Activated CD8-positive, alpha-beta memory T cell treated with anti-CD3 and anti-CD28 coated beads for 48 hours (primary cell): Measurements from ENCODE around the gene SH3PXD2A.
"Not testable (repeated sequence)": the region's sequence is repeated elsewhere in the genome, so short reads cannot be mapped to it uniquely, and the experiment has no call there.

Experiments used
- DNase-seq, 3 experiments: peaks; one replicate each; pipeline ENCODE4 v3.0.0-alpha.2; 2020; ENCODE audit warnings: low read depth in 2 of 3, low spot score in 2 of 3

Gene SH3PXD2A

DNA sequence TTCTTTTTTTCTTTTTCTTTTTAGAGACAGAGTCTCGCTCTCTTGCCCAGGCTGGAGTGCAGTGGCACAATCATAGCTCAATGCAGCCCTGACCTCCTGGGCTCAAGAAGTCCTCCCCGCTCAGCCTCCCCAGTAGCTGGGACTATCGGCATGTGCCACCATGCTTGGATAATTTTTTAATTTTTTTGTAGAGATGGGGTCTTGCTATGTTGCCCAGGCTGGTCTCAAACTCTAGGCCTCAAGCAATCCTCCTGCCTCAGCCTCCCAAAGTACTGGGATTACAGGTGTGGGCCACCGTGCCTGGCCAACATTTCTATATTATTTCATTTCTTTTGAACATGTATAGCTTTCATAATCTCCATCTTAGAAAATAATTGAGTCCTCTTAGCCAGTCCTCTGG, 42.1 kb downstream of the SH3PXD2A start:
- not testable (repeated sequence) for DNase-seq

DNA sequence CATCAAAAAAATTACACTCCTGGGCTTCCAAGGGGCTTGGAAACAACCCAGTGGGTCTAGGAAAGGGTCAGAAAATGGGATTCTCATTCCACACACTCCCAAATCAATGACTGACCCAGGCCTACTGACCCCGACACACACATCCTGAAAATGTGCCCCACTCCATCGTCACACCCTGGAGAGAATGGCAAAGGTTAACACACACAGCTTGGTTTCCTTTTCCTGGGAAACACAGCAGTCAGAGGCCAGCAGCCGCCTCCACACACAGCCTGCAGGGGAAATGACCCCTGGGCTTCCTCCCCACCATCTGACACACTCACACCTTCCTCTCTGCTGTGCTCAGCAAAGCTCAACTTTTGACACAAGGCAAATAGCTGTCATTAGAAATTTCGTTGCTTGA, 42.9 kb downstream of the SH3PXD2A start:
- DNase-seq, result no peak

DNA sequence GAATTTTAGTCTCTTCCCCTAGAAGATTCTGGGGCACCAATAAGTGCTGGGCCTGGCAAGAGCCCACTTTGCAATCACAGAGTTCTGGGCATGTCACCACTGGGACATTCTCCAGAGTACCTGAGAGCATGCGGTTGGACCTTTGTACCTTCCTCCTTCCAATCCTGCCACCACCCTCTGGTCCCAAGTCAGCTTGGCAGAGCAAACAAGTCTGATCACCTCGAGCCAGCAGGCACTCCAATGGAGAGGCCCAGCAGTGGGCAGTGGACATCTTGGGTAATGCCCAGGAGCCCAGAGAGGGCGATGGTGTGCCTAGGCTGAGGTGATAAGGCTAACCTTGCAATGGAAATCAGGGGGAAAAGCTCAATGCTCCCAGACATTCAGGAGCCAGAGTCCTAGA, 43.4 kb downstream of the SH3PXD2A start:
- no peak for DNase-seq

DNA sequence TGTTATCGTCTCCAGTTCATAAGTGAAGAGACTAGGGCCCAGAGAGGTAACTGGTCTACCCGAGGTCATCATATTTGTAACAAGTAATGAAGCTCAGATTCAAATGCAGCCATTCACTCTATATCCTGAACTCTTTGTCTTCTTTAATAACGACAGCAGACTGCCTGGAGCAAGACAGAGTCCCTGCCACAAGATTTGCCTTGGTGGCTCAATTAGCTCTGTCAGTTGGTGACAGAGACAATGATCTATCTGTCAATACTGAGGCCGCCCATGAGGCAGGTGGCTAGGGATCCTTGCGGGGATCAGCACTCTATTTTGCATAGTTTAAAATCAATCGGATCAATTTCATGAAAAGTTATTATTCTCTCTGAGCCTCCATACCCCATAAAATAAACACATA, 43.9 kb downstream of the SH3PXD2A start:
- DNase-seq, result no peak

DNA sequence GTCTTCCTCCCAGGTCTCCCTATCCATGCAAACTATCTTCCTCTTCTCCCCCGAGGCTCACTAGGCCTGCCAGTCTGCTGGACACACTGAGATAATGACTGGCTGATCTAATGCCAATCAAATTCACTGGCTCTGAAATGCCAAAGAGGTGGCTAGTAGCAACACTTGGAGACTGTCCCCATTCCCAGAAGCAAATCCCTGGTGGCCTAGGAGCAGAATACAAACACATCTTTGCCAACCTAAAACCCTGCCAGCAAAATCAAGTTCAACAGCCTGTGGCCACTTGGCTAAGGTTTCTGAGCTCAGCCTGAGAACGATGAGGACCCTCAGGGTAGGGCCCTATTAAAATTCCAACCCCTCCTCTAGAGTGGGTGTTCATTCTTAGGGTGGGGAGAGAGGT, 46.6 kb downstream of the SH3PXD2A start:
- DNase-seq, result no peak

DNA sequence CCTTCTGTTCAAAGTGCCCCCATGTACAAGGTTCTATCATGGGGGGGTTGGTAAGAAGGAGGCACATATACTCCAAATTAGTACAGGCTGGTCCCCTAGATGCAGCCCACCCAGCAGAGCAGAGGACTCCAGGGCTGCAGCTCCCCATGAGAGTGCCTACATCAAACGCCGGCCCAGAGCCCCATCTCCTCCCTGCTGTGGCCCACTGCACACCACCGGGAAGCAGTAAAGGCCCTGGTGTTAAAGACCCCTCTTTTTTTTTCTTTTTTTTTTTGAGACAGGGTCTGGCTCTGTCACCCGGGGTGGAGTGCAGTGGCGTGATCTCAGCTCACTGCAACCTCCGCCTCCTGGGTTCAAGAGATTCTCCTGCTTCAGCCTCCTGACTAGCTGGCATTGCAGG, 47.4 kb downstream of the SH3PXD2A start:
- no peak for DNase-seq

DNA sequence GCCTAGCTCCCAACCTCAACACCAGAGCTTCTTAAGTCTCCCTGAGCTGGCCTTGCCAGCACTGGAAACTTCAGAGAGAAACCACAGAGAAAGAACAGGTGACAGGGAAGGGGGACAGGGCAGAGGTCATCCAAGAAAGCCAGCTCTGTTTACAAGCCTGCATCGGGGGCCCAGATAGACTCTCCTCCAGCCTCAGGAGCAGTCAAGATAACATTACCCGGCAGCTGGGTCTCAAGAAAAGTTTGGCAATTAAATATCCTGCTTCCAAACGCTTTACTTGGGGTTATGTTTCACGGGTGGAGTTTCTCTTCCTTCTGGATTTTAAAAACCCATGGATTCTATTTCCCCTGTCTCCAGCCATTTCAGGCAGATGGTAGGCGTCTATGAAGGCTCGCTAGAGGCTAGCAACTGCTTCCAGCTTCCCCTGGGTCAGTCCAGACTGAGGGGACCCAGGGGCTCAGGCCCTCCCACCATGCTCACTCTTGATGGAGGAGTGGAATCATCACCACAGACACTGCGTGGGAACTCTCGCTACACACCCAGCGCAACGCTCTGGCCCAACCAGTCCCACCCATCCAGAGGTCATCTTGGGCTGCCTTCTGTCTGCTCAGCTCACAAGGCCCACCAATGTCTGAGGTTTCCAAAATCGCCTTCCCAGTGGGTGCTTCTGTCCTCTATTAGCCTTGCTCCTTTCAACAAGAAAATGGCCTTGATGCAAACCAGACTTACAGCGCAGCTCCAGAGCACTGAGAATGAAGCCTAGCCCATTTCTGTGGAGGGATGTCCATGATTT, 48.8 kb downstream of the SH3PXD2A start:
- no peak for DNase-seq

DNA sequence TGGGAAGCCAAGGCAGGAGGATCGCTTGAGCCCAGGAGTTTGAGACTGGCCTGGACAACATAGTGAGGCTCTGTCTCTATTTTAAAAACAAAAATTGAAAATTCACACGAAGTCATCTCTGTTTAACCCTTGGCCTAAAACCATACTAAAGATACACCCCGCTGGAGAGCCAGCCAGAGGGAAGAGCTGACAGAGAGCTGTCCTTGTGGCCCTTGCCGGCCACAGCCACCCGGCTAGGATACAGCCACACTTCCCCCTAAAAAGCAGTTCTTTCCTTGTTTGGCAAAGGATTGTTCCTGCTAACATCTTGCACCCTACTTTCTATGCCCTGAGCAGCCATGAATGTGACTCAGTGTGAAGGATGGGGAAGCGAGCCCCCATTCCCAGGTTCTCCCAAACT, 49.6 kb downstream of the SH3PXD2A start:
- no peak for DNase-seq

DNA sequence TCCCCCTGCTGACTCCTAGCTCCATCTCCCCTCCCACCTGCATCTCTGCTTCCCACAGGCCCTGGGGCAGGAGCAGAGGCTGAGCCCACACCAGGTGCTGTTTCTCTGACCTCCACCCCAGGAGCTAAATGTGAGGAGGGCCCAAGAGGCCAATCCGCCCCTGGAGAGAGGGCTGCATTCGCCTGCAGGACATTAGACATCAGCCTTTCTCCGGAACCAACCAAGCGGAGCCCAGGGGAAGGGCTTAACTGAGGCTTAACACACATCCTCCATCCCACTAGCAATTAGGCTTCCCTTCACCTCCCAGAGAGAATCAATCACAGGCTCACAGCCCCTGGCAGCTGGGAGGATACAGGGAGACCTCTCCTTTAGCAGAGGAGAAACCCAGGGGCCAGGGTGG, 50.5 kb downstream of the SH3PXD2A start:
- DNase-seq, result no peak

DNA sequence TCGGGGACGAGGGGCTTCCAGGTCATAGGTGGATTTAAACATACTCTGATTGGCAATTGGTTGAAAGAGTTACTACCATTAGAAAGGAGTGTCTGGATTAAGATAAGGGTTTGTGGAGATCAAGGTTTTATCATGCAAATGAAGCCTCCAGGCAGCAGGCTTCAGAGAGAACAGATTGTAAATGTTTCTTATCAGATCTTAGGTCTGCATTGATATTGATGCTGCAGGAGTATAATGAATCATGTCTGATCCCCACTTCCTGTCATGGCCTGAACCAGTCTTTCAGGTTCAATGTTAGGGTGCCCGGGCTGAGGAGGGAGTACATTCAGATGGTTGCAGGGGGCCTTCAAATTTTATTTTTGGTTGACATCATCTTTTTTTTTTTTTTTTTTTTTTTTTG, 51.4 kb downstream of the SH3PXD2A start:
- DNase-seq, result no peak

DNA sequence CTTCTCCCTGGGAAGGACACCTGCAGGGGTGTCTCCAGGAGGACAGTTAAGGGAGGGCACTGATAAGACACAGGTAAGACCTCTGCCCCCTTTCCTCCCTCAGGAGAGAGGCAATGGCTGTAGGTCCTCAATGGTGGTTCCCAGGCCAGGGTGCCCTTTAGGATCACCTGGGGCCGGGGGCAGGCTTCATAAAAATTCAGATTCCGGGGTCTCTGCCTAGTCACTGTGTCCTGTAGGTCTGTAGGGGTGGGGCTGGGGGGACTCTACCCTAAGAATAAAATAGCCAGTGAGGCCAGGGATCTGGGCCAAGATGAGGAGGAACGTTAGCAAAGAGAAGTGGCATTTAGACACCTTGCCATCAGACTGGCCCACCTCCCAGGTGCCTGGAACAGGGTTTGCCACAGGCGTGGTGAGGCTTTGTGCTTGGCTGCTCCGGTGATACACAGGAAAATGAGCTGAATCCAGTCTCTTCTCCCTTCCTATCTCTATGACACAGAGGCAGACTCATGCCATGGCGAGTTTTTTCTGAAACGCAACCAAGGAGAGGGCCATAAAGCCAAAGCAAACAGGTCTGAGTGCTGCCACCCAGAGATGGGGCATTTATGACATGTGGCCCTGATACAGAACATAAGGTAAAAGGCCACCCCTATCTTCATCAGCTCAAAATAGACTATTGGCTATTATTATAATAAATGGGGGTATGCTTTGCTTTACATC, 52.6 kb downstream of the SH3PXD2A start:
- DNase-seq, result no peak

DNA sequence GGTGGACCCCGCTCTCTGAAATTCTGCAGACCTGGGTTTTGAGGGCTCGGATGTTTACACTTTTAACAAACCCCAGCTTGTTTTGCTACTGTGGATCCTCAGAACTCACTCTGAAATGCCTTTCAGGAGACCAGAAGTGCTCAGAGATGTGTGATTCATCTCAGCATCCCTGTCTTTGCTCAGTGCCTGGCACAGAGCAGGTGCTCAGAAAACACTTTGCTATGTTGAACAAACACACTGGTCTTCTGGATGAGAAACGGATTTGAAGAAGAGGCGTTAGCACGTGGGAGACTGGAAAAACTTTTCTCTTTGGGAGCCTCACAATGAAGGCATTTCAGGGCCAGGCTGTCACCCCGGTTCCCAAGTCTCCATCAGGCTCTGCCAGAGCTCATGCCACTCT, 53.3 kb downstream of the SH3PXD2A start:
- DNase-seq, result no peak

DNA sequence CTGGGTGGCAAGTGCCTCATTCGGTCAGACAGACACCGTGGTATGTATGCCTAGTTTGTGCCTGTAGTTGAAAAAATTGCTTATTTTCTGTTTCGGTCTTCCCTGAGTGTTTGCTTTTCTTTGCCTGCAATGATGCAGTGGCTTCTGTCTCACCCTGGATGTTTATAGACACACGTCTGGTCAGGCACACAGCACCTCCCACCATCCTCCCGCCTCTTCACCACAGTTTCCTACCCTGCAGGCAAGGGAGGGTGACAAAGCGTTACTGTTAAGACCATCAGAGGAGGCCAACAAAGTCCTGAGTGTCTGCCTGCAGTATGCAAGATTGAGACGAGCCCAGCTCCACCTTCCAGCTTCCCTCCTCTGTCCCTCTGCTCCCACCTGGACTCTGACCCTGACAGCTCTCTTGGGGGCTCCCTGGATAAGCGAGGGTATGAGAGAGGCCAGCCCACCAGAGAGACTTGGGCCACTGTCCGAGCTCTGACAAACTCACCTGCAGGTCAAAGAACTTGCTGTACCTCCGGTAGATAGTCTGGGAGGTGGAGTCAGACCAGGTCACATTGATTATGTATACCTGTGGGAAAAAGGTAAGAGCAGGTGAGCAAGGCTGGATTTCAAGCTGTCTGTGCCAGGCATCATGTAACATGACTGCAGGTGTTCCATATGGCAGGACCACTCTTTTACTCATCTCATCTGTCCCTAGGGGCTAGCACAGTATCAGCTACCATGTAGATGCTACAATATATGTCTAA, 54.4 kb downstream of the SH3PXD2A start:
- DNase-seq, result peak in 1 of 3 experiments; percentile 20

DNA sequence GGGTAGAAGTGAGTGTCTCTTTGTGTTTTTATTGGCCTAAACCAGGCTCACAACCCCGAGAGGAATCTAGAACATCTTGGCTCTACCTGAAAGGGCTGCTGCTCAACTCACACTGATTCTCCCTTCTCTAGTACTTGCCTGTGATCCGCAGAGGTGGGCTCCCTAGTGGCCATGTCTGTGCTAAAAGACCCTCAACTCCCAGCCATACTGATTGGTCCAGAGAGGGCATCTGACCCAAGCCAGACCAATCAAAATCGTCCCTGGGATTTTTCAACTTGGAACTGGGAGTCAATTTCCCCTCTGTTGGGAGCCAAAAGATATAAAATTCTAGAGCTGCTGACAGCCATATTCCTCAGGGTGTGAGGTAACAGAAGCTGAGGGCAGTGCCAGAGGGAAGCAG, 55.3 kb downstream of the SH3PXD2A start:
- DNase-seq, result no peak

DNA sequence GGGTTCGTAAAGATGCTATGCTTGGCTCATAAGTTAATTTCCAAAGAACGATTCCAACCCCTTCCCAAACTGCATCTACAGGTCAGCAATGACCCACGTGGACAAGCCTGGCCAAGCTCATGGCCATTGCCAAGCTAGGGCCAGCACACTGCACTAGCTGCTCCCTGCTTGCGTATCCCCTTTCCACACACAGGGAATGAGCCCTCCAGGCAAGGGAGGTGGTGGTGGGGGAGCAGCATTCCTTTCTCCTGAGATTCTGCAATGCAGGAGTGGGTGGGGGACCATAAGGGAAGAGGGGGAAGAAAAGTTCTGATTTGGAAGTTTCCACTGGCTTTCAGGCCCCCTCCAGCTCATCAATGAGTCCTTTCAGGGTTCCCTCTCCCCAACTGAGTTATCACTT, 56.0 kb downstream of the SH3PXD2A start:
- no peak for DNase-seq

DNA sequence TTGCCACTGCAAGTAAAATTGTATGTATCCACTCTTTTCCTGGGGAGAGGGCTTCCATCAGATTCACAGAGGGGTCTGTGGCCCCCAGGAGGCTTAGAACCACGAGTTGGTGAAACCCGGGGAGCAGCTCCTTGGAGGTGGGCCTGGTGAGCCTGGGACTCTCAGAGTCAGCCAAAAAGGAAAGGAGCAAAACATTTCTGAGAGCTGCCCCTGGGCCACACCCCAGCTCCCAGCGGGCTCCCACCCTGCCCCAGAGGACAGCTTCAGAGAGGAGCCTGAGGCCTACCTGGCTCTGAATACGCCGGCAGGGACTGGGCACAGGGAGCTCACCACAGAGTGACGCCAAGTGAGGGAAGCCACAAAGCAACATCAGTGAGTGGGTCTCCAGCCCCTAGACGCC, 56.9 kb downstream of the SH3PXD2A start:
- no peak for DNase-seq

DNA sequence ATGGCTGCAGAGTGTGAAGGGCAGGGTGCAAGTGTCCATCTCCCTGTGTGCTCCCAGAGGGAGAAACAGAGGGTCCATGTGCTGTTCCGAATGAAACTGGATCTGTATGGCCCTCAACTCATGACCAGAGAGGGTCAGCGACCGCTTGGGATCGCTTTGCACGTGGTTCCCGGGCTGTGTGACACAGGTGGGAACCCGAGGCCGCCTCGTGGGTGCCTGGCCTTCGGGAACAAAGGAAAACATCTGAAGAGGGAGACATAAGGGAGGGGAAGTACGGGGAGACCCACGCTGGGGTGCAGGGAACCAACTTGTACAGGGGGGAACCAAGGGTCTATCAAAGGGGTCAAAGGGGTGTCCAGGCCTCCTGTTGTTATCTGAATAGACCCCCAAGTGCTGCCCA, 57.5 kb downstream of the SH3PXD2A start:
- DNase-seq, result no peak

DNA sequence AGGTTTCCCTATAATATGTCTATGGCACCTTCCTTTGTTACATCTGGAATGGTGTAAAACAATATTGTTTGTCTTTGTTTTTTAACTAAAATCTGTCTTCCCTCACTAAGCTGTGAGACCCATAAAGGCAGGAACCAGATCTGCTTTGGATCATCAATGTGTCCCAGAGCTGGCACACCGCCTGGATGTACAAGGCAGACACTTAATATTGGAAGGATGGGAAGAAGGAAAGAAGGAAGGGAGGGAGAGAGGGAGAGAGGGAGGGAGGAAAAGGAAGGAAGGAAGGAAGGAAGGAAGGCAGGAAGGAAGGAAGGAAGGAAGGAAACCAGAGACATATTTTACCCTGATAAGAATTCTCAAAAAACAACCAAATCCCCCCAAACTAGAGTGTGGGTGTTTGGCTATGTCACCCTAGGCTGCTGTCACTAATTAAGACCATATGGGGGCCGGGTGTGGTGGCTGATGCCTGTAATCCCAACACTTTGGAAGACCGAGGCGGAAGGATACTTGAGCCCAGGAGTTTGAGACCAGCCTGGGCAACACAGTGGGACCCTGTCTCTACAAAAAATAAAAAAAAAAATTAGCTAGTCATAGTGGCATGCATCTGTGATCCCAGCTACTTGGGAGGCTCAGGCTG, 59.6 kb downstream of the SH3PXD2A start:
- no peak for DNase-seq

DNA sequence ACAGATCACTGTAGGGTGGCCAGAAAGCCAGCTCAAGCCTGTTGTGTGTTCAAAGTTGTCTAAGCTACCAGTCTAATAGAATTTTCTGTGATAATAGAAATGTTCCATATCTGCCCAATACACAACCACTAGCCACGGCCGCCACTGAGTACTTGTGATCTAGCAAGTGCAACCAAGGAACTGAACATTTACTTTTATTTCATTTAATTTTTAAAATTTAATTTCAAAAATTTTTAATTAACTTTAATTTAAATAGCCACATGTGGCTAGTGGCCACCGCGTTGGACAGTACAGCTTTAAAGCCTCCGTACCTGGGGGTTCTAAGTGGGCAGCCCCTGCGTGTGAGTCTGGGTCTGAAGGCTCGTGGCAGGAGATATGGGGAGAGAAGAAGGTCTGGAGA, 60.4 kb downstream of the SH3PXD2A start:
- DNase-seq, result no peak

DNA sequence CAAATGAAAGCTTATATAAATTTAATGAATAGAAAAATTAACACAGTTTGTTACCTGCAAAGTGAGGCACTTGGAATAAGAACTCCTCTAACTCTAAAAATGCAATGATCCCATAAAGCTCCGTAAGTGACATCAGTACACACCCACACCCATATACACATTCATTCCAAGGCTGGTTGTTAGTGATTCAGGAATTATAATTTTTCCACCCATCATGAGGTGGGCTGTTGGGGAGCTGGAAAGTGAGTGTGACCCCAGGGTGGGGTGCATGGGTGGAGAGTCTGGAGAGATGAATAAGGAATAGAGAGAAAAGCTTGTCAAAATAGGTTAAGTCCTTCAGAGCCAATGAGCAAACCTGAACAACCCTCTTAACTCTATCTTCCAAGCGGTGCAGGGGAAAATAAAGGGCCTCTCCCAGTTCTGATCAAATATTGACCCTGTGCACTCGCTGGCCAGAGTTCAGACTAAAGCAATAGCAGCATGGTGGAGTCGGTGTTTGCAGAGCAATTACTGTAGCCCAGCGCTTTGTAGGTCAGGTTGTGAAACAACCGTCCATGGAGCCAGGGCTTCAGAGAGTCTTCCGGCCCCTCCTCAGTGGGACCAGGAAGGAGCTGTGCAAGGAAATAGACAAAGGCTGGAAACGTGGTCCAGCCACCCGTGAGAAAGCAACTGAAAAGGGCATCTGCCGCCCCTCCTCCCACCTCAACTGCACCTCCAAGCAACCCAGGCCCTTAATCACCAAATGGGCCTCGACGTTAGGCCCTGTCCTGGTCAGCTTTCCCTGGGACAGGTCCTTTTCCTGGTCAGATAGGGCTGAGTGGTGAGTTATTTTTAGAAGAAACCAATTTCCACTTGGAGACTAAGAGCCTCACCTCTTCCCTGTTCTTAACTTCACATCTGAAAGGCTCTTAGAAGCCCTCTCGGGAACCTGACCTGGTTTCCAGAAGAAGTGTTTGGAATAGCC, 61.2 kb downstream of the SH3PXD2A start:
- no peak for DNase-seq
